IPS DF 6.9 (cell line): ENCODE measurements around the gene TM9SF1.
A peak's percentile ranks its signal among the peaks of the same experiment; 100 is the strongest.

ENCODE experiments used
- DNase-seq: peaks from one replicate; pipeline ENCODE4 v3.0.0-alpha.2; 2013; ENCODE audit warnings: low read depth, low spot score
- H3K27ac ChIP-seq: one replicate; pipeline ENCODE4 v1.5.1; 2013; ENCODE audit warnings: low read length, control low read depth
- H3K27me3 ChIP-seq: 2 replicates; pipeline ENCODE4 v1.6.1; 2013; ENCODE audit warnings: mild to moderate bottlenecking, low read length; ENCODE audit not compliant: control insufficient read depth, insufficient read depth
- H3K36me3 ChIP-seq: 2 replicates; pipeline ENCODE4 v1.6.1; 2013; ENCODE audit warnings: low read length; ENCODE audit not compliant: control insufficient read depth, insufficient read depth
- H3K4me1 ChIP-seq: 2 replicates; pipeline ENCODE4 v1.6.1; 2013; ENCODE audit warnings: low read length; ENCODE audit not compliant: control insufficient read depth, insufficient read depth
- H3K4me3 ChIP-seq: 2 replicates; pipeline ENCODE4 v1.5.1; 2013; ENCODE audit warnings: mild to moderate bottlenecking, low read length
- H3K9me3 ChIP-seq: 2 replicates; pipeline ENCODE4 v1.6.1; 2013; ENCODE audit warnings: low read length, inconsistent platforms; ENCODE audit not compliant: control insufficient read depth, insufficient read depth
- WGBS: extraction: QIAGEN DNeasy Blood & Tissue Kit; methylation state at CpG from one replicate; pipeline ENCODE4 v1.1.7; 2013; ENCODE audit warnings: mixed read lengths, missing lambda C conversion rate; ENCODE audit not compliant: insufficient read length, insufficient coverage; 5-methylcytosine and 5-hydroxymethylcytosine counted together

Gene TM9SF1

GRCh38 chr14:24160850-24161804 lies 34.1 kb downstream of the TM9SF1 start, which contains the start of gene IRF9:
Gene IRF9 (plus strand): TSS chr14:24161265. CDS start chr14:24162145, 880 bp downstream.
- no peaks in the 10 kb centered on the region for H3K4me1 ChIP-seq
- WGBS = no CpG with 5 or more reads among the region's 12 CpGs
- H3K36me3 ChIP-seq = peaks cover 31% of the 10 kb centered on the region
- no peak within 1 kb of the TSS for H3K27ac ChIP-seq
- peak; percentile 99 for DNase-seq
- no peaks in the 10 kb centered on the region for H3K27me3 ChIP-seq
- no peaks in the 10 kb centered on the region for H3K9me3 ChIP-seq
- 0 out of 2 replicates have a peak within 1 kb of the TSS, but pooled peaks have one; percentile 4 for H3K4me3 ChIP-seq

- DNase-seq = no peak
- no peaks in the 10 kb centered on the region for H3K4me1 ChIP-seq
- no peaks in the 10 kb centered on the region for H3K27me3 ChIP-seq
- H3K36me3 ChIP-seq = peaks cover 34% of the 10 kb centered on the region
- H3K27ac ChIP-seq = no peak overlapping the region
- no peaks in the 10 kb centered on the region for H3K9me3 ChIP-seq
- WGBS = no CpG with 5 or more reads among the region's 4 CpGs
- no peak overlapping the region for H3K4me3 ChIP-seq
Measured at GRCh38 chr14:24160499-24160849, 34.8 kb downstream of the TM9SF1 start.

GRCh38 chr14:24159777-24160498 lies 35.3 kb downstream of the TM9SF1 start:
- Histone ChIP-seq H3K36me3 (peaks cover 37% of the 10 kb centered on the region), H3K4me1 (no peaks in the 10 kb centered on the region), H3K4me3 (no peak overlapping the region), H3K27ac (no peak overlapping the region), H3K9me3 (no peaks in the 10 kb centered on the region), H3K27me3 (no peaks in the 10 kb centered on the region)
- DNase-seq = no peak
- no CpG with 5 or more reads among the region's 11 CpGs for WGBS

- Histone ChIP-seq H3K36me3 (peaks cover 29% of the 10 kb centered on the region), H3K27ac (no peak overlapping the region)
- no CpG with 5 or more reads among the region's 12 CpGs for WGBS
Measured at GRCh38 chr14:24157331-24157730, 37.9 kb downstream of the TM9SF1 start.

GRCh38 chr14:24156840-24157239 lies 38.4 kb downstream of the TM9SF1 start:
- Histone ChIP-seq H3K4me1 (no peaks in the 10 kb centered on the region), H3K9me3 (no peaks in the 10 kb centered on the region), H3K36me3 (peaks cover 29% of the 10 kb centered on the region), H3K4me3 (no peak overlapping the region), H3K27ac (no peak overlapping the region), H3K27me3 (no peaks in the 10 kb centered on the region)
- DNase-seq = no peak
- no CpG with 5 or more reads among the region's 1 CpG for WGBS

More at GRCh38 chr14:24157331-24157730, 37.9 kb downstream of the TM9SF1 start:
- Histone ChIP-seq H3K4me3 (no peak overlapping the region), H3K27me3 (no peaks in the 10 kb centered on the region), H3K9me3 (no peaks in the 10 kb centered on the region), H3K4me1 (no peaks in the 10 kb centered on the region)
- DNase-seq = no peak

GRCh38 chr14:24155100-24155499 lies 40.1 kb downstream of the TM9SF1 start:
- Histone ChIP-seq H3K4me1 (no peaks in the 10 kb centered on the region), H3K4me3 (no peak overlapping the region), H3K9me3 (no peaks in the 10 kb centered on the region), H3K27me3 (no peaks in the 10 kb centered on the region), H3K27ac (no peak overlapping the region), H3K36me3 (peaks cover 44% of the 10 kb centered on the region)
- DNase-seq = no peak
- WGBS = no CpG with 5 or more reads among the region's 10 CpGs

- Histone ChIP-seq H3K27me3 (no peaks in the 10 kb centered on the region), H3K36me3 (peaks cover 36% of the 10 kb centered on the region), H3K9me3 (no peaks in the 10 kb centered on the region), H3K27ac (no peak overlapping the region), H3K4me3 (no peak overlapping the region), H3K4me1 (peaks cover 1% of the 10 kb centered on the region; the same call in 1 of the 2 replicates)
- DNase-seq = no peak
- no CpG with 5 or more reads among the region's 16 CpGs for WGBS
Measured at GRCh38 chr14:24151404-24152080, 43.7 kb downstream of the TM9SF1 start.

- no CpG with 5 or more reads among the region's 9 CpGs for WGBS
- Histone ChIP-seq H3K4me3 (no peak overlapping the region), H3K4me1 (peaks cover 1% of the 10 kb centered on the region; the same call in 1 of the 2 replicates), H3K9me3 (no peaks in the 10 kb centered on the region), H3K27me3 (no peaks in the 10 kb centered on the region), H3K36me3 (peaks cover 36% of the 10 kb centered on the region), H3K27ac (no peak overlapping the region)
- no peak for DNase-seq
Measured at GRCh38 chr14:24150993-24151392, 44.2 kb downstream of the TM9SF1 start.

- H3K27me3 ChIP-seq = no peaks in the 10 kb centered on the region
- no peak overlapping the region for H3K27ac ChIP-seq
- peaks cover 35% of the 10 kb centered on the region for H3K36me3 ChIP-seq
- H3K9me3 ChIP-seq = no peaks in the 10 kb centered on the region
- no peak for DNase-seq
- no CpG with 5 or more reads among the region's 9 CpGs for WGBS
- peaks cover 1% of the 10 kb centered on the region; the same call in 1 of the 2 replicates for H3K4me1 ChIP-seq
- no peak overlapping the region for H3K4me3 ChIP-seq
Measured at GRCh38 chr14:24150567-24150966, 44.7 kb downstream of the TM9SF1 start.

GRCh38 chr14:24150061-24150460 lies 45.2 kb downstream of the TM9SF1 start:
- peaks cover 1% of the 10 kb centered on the region; the same call in 1 of the 2 replicates for H3K4me1 ChIP-seq
- no peak overlapping the region for H3K27ac ChIP-seq
- no peak overlapping the region for H3K4me3 ChIP-seq
- DNase-seq = no peak
- no peaks in the 10 kb centered on the region for H3K9me3 ChIP-seq
- H3K27me3 ChIP-seq = no peaks in the 10 kb centered on the region
- WGBS = no CpG with 5 or more reads among the region's 9 CpGs
- peaks cover 30% of the 10 kb centered on the region for H3K36me3 ChIP-seq
